ENCODE data around the gene NAA20.

The NAA20 gene

GRCh38 chr20:20021835-20022234 is 4.7 kb downstream of the NAA20 start:
- DNase-seq: no peak

- DNase-seq: no peak
Measured at GRCh38 chr20:20022498-20022897, 5.3 kb downstream of the NAA20 start.

DNA sequence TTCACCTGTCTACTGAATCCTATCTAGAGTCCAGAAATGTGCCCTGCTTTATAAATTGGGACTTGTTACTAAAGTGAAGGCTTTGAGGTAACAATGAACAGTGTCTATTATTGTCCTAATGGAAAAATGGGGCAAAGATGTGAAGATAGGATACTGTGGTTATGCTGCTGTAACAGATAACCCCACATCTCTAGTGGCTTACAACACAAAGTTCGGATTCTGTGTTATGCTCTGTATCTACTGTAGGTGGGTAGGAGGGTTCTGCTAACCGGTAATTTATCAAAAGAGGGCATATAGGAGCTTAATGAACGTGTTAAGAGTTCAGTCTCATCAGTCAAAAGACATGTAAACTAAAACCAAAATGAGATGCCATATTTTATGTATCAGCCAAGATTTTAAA is 6.2 kb downstream of the NAA20 start:
- no peak for DNase-seq

DNA sequence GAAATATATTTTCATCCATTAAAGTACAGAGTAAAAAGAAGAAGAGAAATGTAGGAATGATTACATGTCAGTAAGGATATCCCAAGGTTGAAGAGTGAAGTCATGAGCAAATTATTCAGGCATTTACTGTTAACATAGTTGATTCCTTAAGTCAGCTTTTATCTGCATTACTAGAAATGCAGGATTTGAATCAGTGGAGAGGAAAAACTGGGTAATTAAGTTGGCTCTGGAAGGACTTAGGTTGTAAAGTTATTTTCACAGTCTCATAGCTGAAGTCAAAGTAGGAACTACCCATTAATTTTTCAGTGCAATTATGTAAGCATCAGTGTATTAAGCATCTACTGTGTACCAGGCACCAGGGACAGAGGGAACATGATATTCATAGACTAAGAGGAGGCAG is 7.8 kb downstream of the NAA20 start:
- no peak for DNase-seq

- no peak for DNase-seq
Measured at GRCh38 chr20:20027284-20027683, 10.1 kb downstream of the NAA20 start.

DNA sequence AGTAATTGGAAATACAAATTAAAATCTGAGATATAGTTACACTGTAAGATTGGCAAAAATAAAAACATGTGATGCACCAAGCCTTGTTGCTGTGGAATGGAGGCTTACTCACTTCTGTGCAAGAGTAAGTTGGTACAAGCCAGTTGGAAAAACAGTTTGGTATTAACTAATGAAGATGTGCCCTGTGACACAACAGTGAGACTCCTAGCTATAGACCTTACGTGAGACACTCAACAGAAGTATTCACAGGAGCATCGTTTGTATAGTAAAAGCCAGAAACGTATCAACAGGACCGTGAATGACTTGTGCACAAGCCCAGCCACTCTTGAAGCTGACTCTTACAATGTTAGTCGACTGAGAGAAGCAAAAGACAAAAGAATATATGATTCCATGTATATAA is 14.6 kb downstream of the NAA20 start:
- DNase-seq: no peak

GRCh38 chr20:20034486-20034885 is 17.3 kb downstream of the NAA20 start:
- DNase-seq: no peak

GRCh38 chr20:20036756-20037155 is 19.6 kb downstream of the NAA20 start:
- DNase-seq: no peak

DNA sequence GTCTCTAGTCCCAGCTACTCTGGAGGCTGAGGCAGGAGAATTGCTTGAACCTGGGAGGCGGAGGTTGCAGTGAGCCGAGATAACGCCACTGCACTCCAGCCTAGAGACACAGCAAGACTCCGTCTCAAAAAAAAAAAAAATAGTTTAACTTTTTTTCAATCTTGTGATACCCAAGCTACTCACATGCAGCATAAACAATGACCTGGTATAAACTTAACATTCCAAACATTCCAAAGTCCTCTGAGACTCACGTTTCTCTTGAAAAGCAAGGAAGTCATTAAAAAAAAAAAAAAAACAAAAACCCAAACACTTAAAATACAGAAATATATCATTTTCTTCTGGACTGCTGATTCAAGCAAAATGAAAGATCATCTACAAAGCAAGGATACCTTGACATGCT is 20.8 kb downstream of the NAA20 start:
- DNase-seq: no peak

- DNase-seq: no peak
Measured at GRCh38 chr20:20038586-20038985, 21.4 kb downstream of the NAA20 start.

- no peak for DNase-seq
Measured at GRCh38 chr20:20039752-20040387, 22.7 kb downstream of the NAA20 start.

DNA sequence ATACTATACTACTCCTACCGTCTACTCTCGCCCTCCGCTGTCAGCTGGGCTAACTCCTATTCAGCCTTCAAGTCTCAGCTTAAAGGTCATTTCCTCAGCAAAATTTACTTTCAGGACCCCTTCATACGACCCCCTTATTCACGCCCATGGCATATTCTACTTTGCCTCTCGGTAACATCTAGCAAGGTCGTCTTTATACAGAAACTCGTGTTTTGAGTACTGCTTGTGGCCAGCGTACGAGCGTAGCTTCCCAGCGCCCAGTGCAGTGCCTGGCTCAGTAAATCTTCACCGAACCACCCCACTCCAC is 34.6 kb downstream of the NAA20 start:
- no peak for DNase-seq

DNA sequence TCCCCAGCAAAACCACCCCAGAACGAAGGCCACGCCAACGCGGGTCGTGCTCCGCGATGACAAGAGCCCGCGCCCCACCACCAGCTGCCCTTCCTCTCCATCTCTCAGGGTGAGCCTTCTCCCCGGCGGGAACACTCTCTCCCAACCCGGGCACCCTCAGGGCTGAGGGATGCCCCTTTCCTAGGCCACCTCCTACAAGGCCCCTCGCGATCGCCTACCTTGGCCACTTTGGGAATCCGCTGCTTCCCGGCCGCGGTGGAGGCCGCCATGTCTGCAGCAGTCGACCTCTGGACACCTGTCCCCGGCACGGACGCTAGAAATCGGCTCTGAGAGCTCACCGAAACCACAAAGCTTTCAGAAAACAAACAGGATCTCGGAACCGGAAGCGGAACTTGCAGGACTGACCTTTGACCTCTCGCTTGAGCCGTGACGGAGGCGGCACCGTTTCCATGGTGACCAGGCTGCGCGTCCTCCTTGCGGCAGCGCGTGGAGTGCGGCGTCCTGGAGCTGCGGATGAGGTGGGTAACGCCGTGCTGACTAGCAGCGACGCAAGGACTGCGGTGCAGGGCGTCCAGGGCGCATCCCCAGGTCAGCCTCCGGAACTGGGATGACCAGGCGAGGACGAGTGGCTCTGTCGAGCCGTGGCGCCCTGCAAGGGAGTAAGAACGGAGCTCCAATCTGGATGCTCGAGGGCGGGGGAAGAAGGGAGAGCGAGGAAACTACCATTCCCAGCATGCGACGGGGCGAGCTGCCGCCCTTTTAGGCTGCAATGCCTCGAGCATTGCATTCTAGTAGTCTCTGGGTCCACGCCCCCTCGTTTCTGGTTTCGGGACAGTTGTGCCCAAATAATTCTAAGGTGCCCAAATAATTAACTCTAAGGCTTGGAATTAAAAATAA is 35.2 kb downstream of the NAA20 start, which contains the start of the genes CFAP61 and CRNKL1:
Gene CFAP61 (plus strand): TSS at position 459 of the 897 bp plus-strand sequence. CDS start 4,122 bp downstream, outside the sequence.
Gene CRNKL1 (minus strand): TSS at position 393 of the 897 bp plus-strand sequence. CDS start 124 bp downstream, at position 269.
- peak; percentile 97 for DNase-seq

DNA sequence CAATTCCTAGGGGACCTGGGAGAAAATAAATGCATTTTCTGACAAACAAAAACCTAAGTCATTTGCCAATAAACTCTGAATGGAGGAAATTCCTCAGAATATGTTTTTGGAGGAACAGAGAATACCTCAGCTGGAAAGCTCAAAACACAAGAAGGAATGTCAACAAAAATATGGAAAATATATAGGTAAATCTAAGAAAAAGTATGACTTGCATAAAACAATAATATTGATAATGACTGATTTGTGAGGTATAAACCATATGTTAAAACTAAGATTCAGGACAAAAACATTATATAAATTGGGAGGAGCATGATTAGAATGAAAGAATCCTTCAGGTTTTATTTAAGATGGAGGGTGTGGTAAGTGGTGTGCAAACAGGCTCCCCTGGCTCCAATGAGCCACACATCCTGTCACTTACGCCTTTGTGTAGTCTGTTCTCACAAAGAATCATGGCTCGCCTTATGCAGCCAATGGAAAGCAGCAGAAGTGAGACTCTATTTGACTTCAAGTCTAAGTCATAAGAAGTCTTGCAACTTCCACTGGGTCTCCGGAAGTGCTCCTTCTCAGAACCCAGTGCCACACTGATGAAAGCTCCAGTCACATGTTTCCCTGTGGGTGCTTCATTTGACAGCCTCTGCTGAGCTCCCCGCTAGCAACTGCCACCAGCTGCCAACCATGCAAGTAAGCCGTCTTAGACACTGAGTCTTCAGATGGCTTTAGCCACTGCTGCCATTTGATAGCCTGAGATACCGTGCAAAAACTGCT is 43.3 kb downstream of the NAA20 start:
- DNase-seq: no peak

GRCh38 chr20:20063941-20064702 is 47.0 kb downstream of the NAA20 start:
- DNase-seq: no peak

GRCh38 chr20:20065361-20065760 is 48.2 kb downstream of the NAA20 start:
- DNase-seq: no peak

- no peak for DNase-seq
Measured at GRCh38 chr20:20070871-20071726, 53.9 kb downstream of the NAA20 start.

DNA sequence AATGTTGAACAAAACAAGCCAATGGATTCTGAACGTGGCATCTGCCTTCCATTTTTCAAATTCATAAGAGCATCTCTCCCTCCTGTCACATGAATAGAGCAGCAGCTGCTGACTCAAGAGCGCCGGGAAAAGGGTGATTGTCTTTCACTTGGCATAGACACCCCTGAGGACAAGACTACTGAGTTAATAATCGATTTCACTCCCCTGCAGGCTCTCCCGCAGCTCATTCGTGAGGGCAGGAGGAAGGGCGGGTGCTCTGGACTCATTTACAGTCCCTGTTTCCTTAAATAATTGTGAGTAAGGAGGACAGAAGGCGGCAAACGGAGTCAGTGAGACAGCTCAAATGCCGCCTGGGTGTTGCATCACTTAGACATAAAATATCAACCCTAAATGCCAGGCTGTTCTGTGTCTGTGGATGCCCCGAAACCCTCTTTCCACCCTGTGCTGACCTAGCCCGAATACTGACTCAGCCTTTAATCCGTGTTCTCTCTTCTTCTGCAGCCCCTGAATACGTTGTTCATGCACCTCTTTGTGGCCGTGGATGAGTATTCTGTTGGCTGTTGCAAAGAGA is 56.7 kb downstream of the NAA20 start:
- no peak for DNase-seq

DNA sequence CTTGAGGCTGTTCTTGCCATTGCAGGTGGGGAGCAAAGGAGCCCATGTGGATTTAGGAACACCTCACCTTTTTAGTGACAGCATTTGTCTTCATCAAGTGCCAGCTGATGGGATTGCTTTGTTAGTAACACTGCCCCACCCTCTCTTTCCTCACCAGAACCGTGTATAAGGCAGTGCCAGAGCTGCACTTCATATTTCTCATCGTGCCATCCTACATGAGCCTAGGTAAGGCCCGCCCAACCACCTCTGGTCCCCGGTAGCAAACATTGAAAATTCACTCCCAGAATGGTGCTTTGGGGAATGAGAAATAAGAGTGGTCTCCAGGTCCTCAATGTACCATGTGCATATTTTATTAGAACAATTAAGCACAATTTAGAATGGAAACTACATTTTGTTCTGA is 57.9 kb downstream of the NAA20 start:
- no peak for DNase-seq

DNA sequence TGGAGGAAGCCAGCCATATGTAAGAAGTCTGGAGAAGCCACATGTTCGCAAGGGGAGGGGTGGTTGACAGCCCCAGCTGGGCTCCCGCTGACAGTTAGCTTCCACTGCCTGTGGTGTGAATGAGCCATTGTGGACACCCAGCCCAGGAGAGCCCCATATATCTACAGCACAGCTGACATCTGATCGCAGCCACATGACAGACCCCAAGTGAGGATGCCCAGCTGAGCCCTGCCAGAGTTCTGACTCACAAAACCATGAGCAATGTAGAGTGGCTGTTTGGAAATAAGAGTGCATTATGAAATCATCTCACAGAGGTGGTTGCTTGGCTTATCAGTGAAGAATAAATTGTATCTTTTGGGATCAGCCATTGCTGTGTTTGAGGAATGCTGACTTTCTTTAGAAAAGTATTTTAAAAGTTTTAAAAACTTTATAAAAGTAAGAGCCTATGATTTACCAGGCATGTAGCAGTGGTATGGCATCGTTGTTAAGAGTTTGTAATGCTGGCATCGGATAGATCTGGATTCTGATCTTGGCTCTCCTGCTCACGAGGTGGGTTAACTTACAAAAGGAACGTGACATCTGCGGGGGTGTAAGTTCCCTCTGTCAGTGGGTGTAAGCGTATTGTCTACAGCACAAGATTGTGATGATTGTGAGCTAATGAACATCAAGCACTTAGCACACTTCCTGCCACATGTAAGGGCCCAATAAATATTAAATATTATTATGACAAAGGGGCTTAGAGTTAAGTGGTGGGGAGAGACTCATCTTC is 59.3 kb downstream of the NAA20 start:
- peak; percentile 50 for DNase-seq

- no peak for DNase-seq
Measured at GRCh38 chr20:20078041-20078440, 60.9 kb downstream of the NAA20 start.

Data from left hindlimb (tissue), 1 donor.